Measurements from ENCODE around the gene INSIG2.

INSIG2 gene

GRCh38 chr2:118102433-118103082 is 14.3 kb downstream of the INSIG2 start:
- no peak for DNase-seq

GRCh38 chr2:118103951-118104940 is 16.0 kb downstream of the INSIG2 start:
- DNase-seq = peak; percentile 55

- no peak for DNase-seq
These were observed 17.2 kb downstream of the INSIG2 start for GRCh38 chr2:118105497-118105896.

- no peak for DNase-seq
These were observed 18.7 kb downstream of the INSIG2 start for GRCh38 chr2:118106926-118107325.

- DNase-seq = no peak
These were observed 22.0 kb downstream of the INSIG2 start for GRCh38 chr2:118110310-118110709.

- DNase-seq = no peak
These were observed 22.7 kb downstream of the INSIG2 start for GRCh38 chr2:118110991-118111390.

GRCh38 chr2:118112771-118113334 is 24.6 kb downstream of the INSIG2 start:
- DNase-seq = no peak

GRCh38 chr2:118114863-118115262 is 26.6 kb downstream of the INSIG2 start:
- no peak for DNase-seq

- no peak for DNase-seq
These were observed 27.5 kb downstream of the INSIG2 start for GRCh38 chr2:118115761-118116160.

- DNase-seq = no peak
These were observed 30.2 kb downstream of the INSIG2 start for GRCh38 chr2:118118479-118118878.

- DNase-seq = no peak
These were observed 31.0 kb downstream of the INSIG2 start for GRCh38 chr2:118119158-118119727.

GRCh38 chr2:118119761-118120400 is 31.6 kb downstream of the INSIG2 start:
- DNase-seq = no peak

- DNase-seq = no peak
These were observed 32.1 kb downstream of the INSIG2 start for GRCh38 chr2:118120401-118120780.

GRCh38 chr2:118121101-118121500 is 32.8 kb downstream of the INSIG2 start:
- no peak for DNase-seq

GRCh38 chr2:118121986-118122524 is 33.8 kb downstream of the INSIG2 start:
- DNase-seq = no peak

GRCh38 chr2:118122594-118123281 is 34.5 kb downstream of the INSIG2 start:
- no peak for DNase-seq

- no peak for DNase-seq
These were observed 35.4 kb downstream of the INSIG2 start for GRCh38 chr2:118123561-118124232.

GRCh38 chr2:118124288-118124891 is 36.1 kb downstream of the INSIG2 start:
- DNase-seq = no peak

- DNase-seq = no peak
These were observed 39.0 kb downstream of the INSIG2 start for GRCh38 chr2:118127250-118127649.

GRCh38 chr2:118128826-118129225 is 40.6 kb downstream of the INSIG2 start:
- no peak for DNase-seq

- DNase-seq = no peak
These were observed 42.1 kb downstream of the INSIG2 start for GRCh38 chr2:118130385-118130784.
